Right cardiac atrium (tissue), 5 donors: ENCODE measurements around the gene GSTO1. TPM values are rescaled to one million over a fixed set of nuclear protein-coding genes. Genes with fewer than 3 reads are reported as not detected.
"Not testable (repeated sequence)": the region's sequence is repeated elsewhere in the genome, so short reads cannot be mapped to it uniquely, and the experiment has no call there.

ENCODE experiments used
- ATAC-seq, 2 donors: fragments of 200-7000 bp; cut with Tn5 transposase; one replicate each; pipeline versions ENCODE4 v1.8.0 to v1.9.1; 2020; ENCODE audit warnings: moderate library complexity in 2 of 2, mild to moderate bottlenecking in 1 of 2
- DNase-seq, 3 donors: peaks; one replicate each; pipeline ENCODE4 v3.0.0-alpha.2; 2020
- H3K27ac ChIP-seq: one replicate; pipeline ENCODE4 v1.5.1; 2013; ENCODE audit warnings: mild to moderate bottlenecking, low read length, control low read depth, moderate library complexity
- H3K27me3 ChIP-seq: one replicate; pipeline ENCODE4 v1.6.1; 2013; ENCODE audit not compliant: control insufficient read depth, insufficient read depth
- H3K4me1 ChIP-seq: one replicate; pipeline ENCODE4 v1.6.1; 2013; ENCODE audit warnings: low read length; ENCODE audit not compliant: control insufficient read depth, insufficient read depth
- H3K4me3 ChIP-seq: one replicate; pipeline ENCODE4 v1.5.1; 2013; ENCODE audit warnings: low read length, control low read depth
- H3K9me3 ChIP-seq: one replicate; pipeline ENCODE4 v1.6.1; 2013; ENCODE audit warnings: low read length; ENCODE audit not compliant: control insufficient read depth
- WGBS: extraction: QIAGEN DNeasy Blood & Tissue Kit; methylation state at CpG from one replicate; pipeline ENCODE4 v1.1.7; 2013; 5-methylcytosine and 5-hydroxymethylcytosine counted together
- intact Hi-C, 4 donors: fragments of 100-400 bp; cut with DNase I; formaldehyde crosslinking; loops; one replicate each; pipeline versions ENCODE4 v1.11.0 to v1.14.0; 2022 to 2023
- polyA plus RNA-seq: library from polyadenylated mRNA; stranded (reverse); fragments of 200-250 nt; gene quantifications from one replicate; pipeline ENCODE4 v1.2.3, GENCODE V29; 2013
- total RNA-seq, 4 donors: library from RNA; stranded (reverse); fragmentation: NEBNext Ultra II Directional; extraction: Animal tissue kit (Norgen Biotek cat#: 25700); gene quantifications; one replicate each; pipeline ENCODE4 v1.2.1, GENCODE V29; 2021
- donor health status: healthy with polysubstance abuse.
- donor health status: DM: no; HTN: yes; CAD: no.
- donor health status: DM: no; HTN: no; CAD: no.
- donor health status: DM: no; HTN: yes; CAD: no; lungs with severe emphysema.
- donor health status: DM: yes; HTN: yes; CAD: no.

The GSTO1 gene
- total and polyA plus RNA-seq, 5 donors = 164 to 351 (median 208) TPM

GRCh38 chr10:104248931-104249330 lies 5.8 kb upstream of the GSTO1 start:
- intact Hi-C loops, H3K9me3 ChIP-seq, H3K27ac ChIP-seq, H3K4me3 ChIP-seq, H3K4me1 ChIP-seq, ATAC-seq, H3K27me3 ChIP-seq, DNase-seq: not testable (repeated sequence)
- WGBS = 88% methylated on average over 11 of the region's 11 CpGs

GRCh38 chr10:104250371-104250770 lies 4.3 kb upstream of the GSTO1 start:
- 60% methylated on average over 1 of the region's 1 CpG for WGBS
- Histone ChIP-seq H3K27ac (no peak overlapping the region), H3K4me1 (no peaks in the 10 kb centered on the region), H3K4me3 (no peak overlapping the region), H3K27me3 (no peaks in the 10 kb centered on the region), H3K9me3 (no peaks in the 10 kb centered on the region)
- intact Hi-C loops = no loop called here
- no peak for DNase-seq
- ATAC-seq = no peak

- H3K4me1 ChIP-seq = no peaks in the 10 kb centered on the region
- DNase-seq (no peak), ATAC-seq (no peak)
- no peaks in the 10 kb centered on the region for H3K9me3 ChIP-seq
- no peak overlapping the region for H3K4me3 ChIP-seq
- intact Hi-C loops = no loop called here
- no peaks in the 10 kb centered on the region for H3K27me3 ChIP-seq
- 94% methylated on average over 6 of the region's 6 CpGs for WGBS
- no peak overlapping the region for H3K27ac ChIP-seq
Observed at GRCh38 chr10:104251443-104251842, 3.2 kb upstream of the GSTO1 start.

GRCh38 chr10:104252368-104252767 lies 2.3 kb upstream of the GSTO1 start:
- Histone ChIP-seq H3K27me3 (no peaks in the 10 kb centered on the region), H3K27ac (no peak overlapping the region), H3K4me1 (no peaks in the 10 kb centered on the region), H3K9me3 (no peaks in the 10 kb centered on the region), H3K4me3 (no peak overlapping the region)
- no peak for ATAC-seq
- intact Hi-C loops = no loop called here
- DNase-seq = no peak

GRCh38 chr10:104253106-104253505 lies 1.6 kb upstream of the GSTO1 start:
- DNase-seq (no peak), ATAC-seq (no peak)
- no peak overlapping the region for H3K27ac ChIP-seq
- H3K9me3 ChIP-seq = no peaks in the 10 kb centered on the region
- no peak overlapping the region for H3K4me3 ChIP-seq
- intact Hi-C loops = no loop called here
- H3K27me3 ChIP-seq = no peaks in the 10 kb centered on the region
- H3K4me1 ChIP-seq = peaks cover 2% of the 10 kb centered on the region
- WGBS = 83% methylated on average over 2 of the region's 2 CpGs

- H3K9me3 ChIP-seq = no peaks in the 10 kb centered on the region
- peak overlapping the region; percentile 90 for H3K4me3 ChIP-seq
- DNase-seq (no peak), ATAC-seq (no peak)
- intact Hi-C loops = no loop called here
- H3K27me3 ChIP-seq = no peaks in the 10 kb centered on the region
- H3K4me1 ChIP-seq = peaks cover 2% of the 10 kb centered on the region
- WGBS = 71% methylated on average over 10 of the region's 10 CpGs
- H3K27ac ChIP-seq = peak overlapping the region; percentile 99
Observed at GRCh38 chr10:104253606-104254410, 884 bp upstream of the GSTO1 start.

GRCh38 chr10:104255311-104255981 lies 754 bp downstream of the GSTO1 start:
- WGBS = under 1% methylated on average over 12 of the region's 12 CpGs
- ATAC-seq = peak; percentile 65 to 68
- Histone ChIP-seq H3K4me1 (peaks cover 2% of the 10 kb centered on the region), H3K27me3 (no peaks in the 10 kb centered on the region), H3K9me3 (no peaks in the 10 kb centered on the region), H3K27ac (peak overlapping the region; percentile 99), H3K4me3 (peak overlapping the region; percentile 90)
- no peak for DNase-seq
- intact Hi-C loops = no loop called here

GRCh38 chr10:104256335-104256961 lies 1.8 kb downstream of the GSTO1 start:
- 8% methylated on average over 1 of the region's 1 CpG for WGBS

GRCh38 chr10:104257235-104257634 lies 2.5 kb downstream of the GSTO1 start:
- H3K9me3 ChIP-seq = no peaks in the 10 kb centered on the region
- whole genome bisulfite sequencing = 96% methylated on average over 5 of the region's 5 CpGs
- H3K4me1 ChIP-seq = peaks cover 4% of the 10 kb centered on the region
- ATAC-seq (no peak), DNase-seq (no peak)
- H3K4me3 ChIP-seq = no peak overlapping the region
- H3K27ac ChIP-seq = no peak overlapping the region
- intact Hi-C loops = no loop called here
- no peaks in the 10 kb centered on the region for H3K27me3 ChIP-seq

More at GRCh38 chr10:104256335-104256961, 1.8 kb downstream of the GSTO1 start:
- H3K4me3 ChIP-seq = peak overlapping the region; percentile 90
- intact Hi-C loops = no loop called here
- no peaks in the 10 kb centered on the region for H3K9me3 ChIP-seq
- no peak for ATAC-seq
- DNase-seq = no peak
- H3K27me3 ChIP-seq = no peaks in the 10 kb centered on the region
- H3K4me1 ChIP-seq = peaks cover 2% of the 10 kb centered on the region
- H3K27ac ChIP-seq = peak overlapping the region; percentile 48

- Histone ChIP-seq H3K4me1 (peaks cover 4% of the 10 kb centered on the region), H3K4me3 (no peak overlapping the region), H3K27ac (no peak overlapping the region), H3K9me3 (no peaks in the 10 kb centered on the region), H3K27me3 (no peaks in the 10 kb centered on the region)
- WGBS = 64% methylated on average over 3 of the region's 3 CpGs
- no peak for DNase-seq
- intact Hi-C loops = no loop called here
- no peak for ATAC-seq
Observed at GRCh38 chr10:104258209-104258608, 3.5 kb downstream of the GSTO1 start.

GRCh38 chr10:104259456-104259855 lies 4.8 kb downstream of the GSTO1 start:
- peak overlapping the region; percentile 44 for H3K27ac ChIP-seq
- 76% methylated on average over 3 of the region's 3 CpGs for WGBS
- H3K27me3 ChIP-seq = no peaks in the 10 kb centered on the region
- H3K4me1 ChIP-seq = peaks cover 4% of the 10 kb centered on the region
- H3K4me3 ChIP-seq = no peak overlapping the region
- ATAC-seq (no peak), DNase-seq (no peak)
- intact Hi-C loops = no loop called here
- H3K9me3 ChIP-seq = no peaks in the 10 kb centered on the region
